ENCODE measurements around the gene HLF. TPM values are rescaled to one million over a fixed set of nuclear protein-coding genes. Genes with fewer than 3 reads are reported as not detected.
A peak's percentile ranks its signal among the peaks of the same experiment; 100 is the strongest.

The HLF gene
- total RNA-seq, 1 donor from 2014 or later = 0.51 TPM

DNA sequence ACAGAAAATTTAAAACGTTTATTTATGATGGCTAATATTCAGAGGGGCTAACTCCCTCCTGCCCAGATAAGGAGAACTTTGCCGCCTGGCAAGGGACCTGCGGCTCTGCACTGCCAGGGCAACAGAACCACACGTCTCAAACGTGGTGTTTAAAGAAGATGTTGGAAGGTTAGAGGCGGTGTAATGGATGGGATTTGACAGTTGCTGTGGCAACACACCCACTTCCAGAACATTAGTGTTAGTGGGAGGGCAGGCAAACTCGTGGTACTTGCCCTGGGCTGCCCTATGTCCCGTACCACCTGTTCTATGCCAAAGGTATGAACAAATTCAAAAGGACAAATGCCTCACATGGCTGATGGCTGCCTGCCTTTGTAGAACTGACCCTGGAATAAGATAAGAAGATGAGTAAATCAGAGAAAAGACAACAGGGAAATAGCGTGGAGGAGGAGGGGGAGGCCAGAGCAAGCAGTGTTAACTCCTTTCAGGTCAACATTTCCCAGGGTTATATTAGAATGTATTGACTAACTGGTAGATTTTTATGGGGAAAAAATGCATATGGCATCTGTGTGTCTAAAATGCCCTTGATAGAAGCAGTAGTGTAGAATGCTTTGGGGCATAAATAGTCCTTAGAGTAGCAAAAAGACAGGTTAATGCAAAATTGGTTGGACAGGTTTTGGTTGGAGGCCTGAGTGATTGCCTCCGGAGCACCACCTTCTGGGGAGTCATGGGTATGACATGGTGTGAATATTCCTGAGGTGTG, 30.8 kb downstream of the HLF start:
- no peaks in the 10 kb centered on the region for H3K9me3 Mint-ChIP-seq (ENCODE audit: unreplicated experiment)
- no peak overlapping the region for H3K4me3 Mint-ChIP-seq (ENCODE audit: unreplicated experiment)
- no peaks in the 10 kb centered on the region for H3K4me1 Mint-ChIP-seq (ENCODE audit: unreplicated experiment)
- H3K27ac Mint-ChIP-seq (ENCODE audit: unreplicated experiment) = no peak overlapping the region
- no peak for DNase-seq (ENCODE audit: extremely low spot score, unreplicated experiment)
- TF ChIP-seq, protein P1, sequence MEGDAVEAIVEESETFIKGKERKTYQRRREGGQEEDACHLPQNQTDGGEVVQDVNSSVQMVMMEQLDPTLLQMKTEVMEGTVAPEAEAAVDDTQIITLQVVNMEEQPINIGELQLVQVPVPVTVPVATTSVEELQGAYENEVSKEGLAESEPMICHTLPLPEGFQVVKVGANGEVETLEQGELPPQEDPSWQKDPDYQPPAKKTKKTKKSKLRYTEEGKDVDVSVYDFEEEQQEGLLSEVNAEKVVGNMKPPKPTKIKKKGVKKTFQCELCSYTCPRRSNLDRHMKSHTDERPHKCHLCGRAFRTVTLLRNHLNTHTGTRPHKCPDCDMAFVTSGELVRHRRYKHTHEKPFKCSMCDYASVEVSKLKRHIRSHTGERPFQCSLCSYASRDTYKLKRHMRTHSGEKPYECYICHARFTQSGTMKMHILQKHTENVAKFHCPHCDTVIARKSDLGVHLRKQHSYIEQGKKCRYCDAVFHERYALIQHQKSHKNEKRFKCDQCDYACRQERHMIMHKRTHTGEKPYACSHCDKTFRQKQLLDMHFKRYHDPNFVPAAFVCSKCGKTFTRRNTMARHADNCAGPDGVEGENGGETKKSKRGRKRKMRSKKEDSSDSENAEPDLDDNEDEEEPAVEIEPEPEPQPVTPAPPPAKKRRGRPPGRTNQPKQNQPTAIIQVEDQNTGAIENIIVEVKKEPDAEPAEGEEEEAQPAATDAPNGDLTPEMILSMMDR (IDR thresholded peaks at IDR 0.05) = peak; percentile 87
- peaks cover 14% of the 10 kb centered on the region for H3K27me3 Mint-ChIP-seq (ENCODE audit: unreplicated experiment)
- no peaks in the 10 kb centered on the region for H3K36me3 Mint-ChIP-seq (ENCODE audit: unreplicated experiment)

DNA sequence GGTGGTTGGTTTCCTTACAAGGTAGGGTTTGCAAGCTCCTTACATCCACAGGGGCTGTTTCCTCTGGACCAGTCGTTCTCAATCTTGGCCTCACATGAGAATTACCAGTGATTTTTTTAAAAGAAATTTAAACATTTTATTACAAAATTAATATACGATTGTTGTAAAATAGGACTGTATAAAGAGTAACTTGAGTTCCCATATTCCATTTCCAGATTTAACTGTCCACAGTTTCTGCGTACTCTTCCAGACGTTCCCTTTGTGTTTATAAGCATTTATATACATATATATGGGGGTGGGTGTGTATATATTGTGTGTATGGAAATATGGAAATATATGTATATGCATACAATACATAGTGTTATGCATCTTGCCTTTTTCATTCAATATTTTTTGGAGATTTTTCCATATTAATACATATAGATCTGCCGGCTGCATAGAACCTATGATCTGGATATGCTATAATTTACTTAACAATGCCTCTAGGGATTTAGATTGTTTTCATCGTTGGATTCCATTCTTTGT, 31.5 kb downstream of the HLF start:
- Mint-ChIP-seq H3K36me3 (ENCODE audit: unreplicated experiment) (no peaks in the 10 kb centered on the region), H3K9me3 (ENCODE audit: unreplicated experiment) (no peaks in the 10 kb centered on the region), H3K4me3 (ENCODE audit: unreplicated experiment) (no peak overlapping the region), H3K4me1 (ENCODE audit: unreplicated experiment) (no peaks in the 10 kb centered on the region), H3K27me3 (ENCODE audit: unreplicated experiment) (peaks cover 14% of the 10 kb centered on the region), H3K27ac (ENCODE audit: unreplicated experiment) (no peak overlapping the region)
- TF ChIP-seq, protein P1 (IDR thresholded peaks at IDR 0.05) = peak; percentile 1
- DNase-seq (ENCODE audit: extremely low spot score, unreplicated experiment) = no peak

- H3K27ac Mint-ChIP-seq (ENCODE audit: unreplicated experiment) = no peak overlapping the region
- TF ChIP-seq, protein P1 (IDR thresholded peaks at IDR 0.05) = no peak
- H3K9me3 Mint-ChIP-seq (ENCODE audit: unreplicated experiment) = no peaks in the 10 kb centered on the region
- H3K27me3 Mint-ChIP-seq (ENCODE audit: unreplicated experiment) = peaks cover 14% of the 10 kb centered on the region
- H3K4me1 Mint-ChIP-seq (ENCODE audit: unreplicated experiment) = no peaks in the 10 kb centered on the region
- no peak overlapping the region for H3K4me3 Mint-ChIP-seq (ENCODE audit: unreplicated experiment)
- DNase-seq (ENCODE audit: extremely low spot score, unreplicated experiment) = no peak
- H3K36me3 Mint-ChIP-seq (ENCODE audit: unreplicated experiment) = no peaks in the 10 kb centered on the region
These were observed 31.9 kb downstream of the HLF start for GRCh38 chr17:55296699-55297098.

DNA sequence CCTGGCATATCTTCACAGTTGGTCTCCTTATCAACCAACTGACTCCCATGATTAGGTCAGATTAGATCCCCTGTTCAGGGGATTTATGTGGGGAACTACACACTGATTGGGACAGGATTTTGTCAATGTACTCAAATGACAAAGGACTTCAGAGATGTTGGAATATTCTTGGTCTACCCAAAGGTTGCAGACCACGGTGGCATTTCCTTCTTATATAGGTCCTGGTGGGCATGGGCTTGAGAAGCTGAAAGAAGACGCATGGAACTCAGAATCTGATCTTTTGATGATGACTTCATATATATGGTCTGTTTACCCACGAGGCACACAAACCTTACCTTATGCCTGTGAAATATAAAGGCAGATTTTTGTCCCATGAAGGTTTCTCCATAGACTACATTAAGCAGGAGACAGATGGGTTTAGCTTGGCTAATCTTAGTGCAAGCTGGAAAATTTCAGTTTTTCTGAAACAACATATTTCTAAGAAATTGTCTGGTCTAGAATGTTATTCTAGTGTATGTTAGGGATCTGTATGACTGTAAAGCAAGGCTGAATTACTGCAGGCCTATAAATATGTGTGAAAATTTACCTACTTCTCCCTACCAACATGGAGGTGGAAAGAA, 33.5 kb downstream of the HLF start:
- TF ChIP-seq, protein P1 (IDR thresholded peaks at IDR 0.05) = no peak
- Mint-ChIP-seq H3K4me3 (ENCODE audit: unreplicated experiment) (no peak overlapping the region), H3K4me1 (ENCODE audit: unreplicated experiment) (no peaks in the 10 kb centered on the region), H3K27ac (ENCODE audit: unreplicated experiment) (no peak overlapping the region), H3K27me3 (ENCODE audit: unreplicated experiment) (peaks cover 14% of the 10 kb centered on the region), H3K9me3 (ENCODE audit: unreplicated experiment) (no peaks in the 10 kb centered on the region), H3K36me3 (ENCODE audit: unreplicated experiment) (no peaks in the 10 kb centered on the region)
- DNase-seq (ENCODE audit: extremely low spot score, unreplicated experiment) = no peak

GRCh38 chr17:55299162-55299838, 34.5 kb downstream of the HLF start:
- no peaks in the 10 kb centered on the region for H3K9me3 Mint-ChIP-seq (ENCODE audit: unreplicated experiment)
- H3K27me3 Mint-ChIP-seq (ENCODE audit: unreplicated experiment) = peaks cover 11% of the 10 kb centered on the region
- no peak overlapping the region for H3K27ac Mint-ChIP-seq (ENCODE audit: unreplicated experiment)
- no peak for DNase-seq (ENCODE audit: extremely low spot score, unreplicated experiment)
- H3K4me3 Mint-ChIP-seq (ENCODE audit: unreplicated experiment) = no peak overlapping the region
- TF ChIP-seq, protein P1 (IDR thresholded peaks at IDR 0.05) = no peak
- H3K4me1 Mint-ChIP-seq (ENCODE audit: unreplicated experiment) = no peaks in the 10 kb centered on the region
- H3K36me3 Mint-ChIP-seq (ENCODE audit: unreplicated experiment) = no peaks in the 10 kb centered on the region

All from osteocyte (in vitro differentiated cells).